ENCODE results near the gene ANKRD28. TPM values are rescaled to one million over a fixed set of nuclear protein-coding genes. Genes with fewer than 3 reads are reported as not detected.
"Not testable (repeated sequence)": the region's sequence is repeated elsewhere in the genome, so short reads cannot be mapped to it uniquely, and the experiment has no call there.

Gene ANKRD28
- total RNA-seq, 1 donor from 2014 or later = 60.6 TPM

DNA sequence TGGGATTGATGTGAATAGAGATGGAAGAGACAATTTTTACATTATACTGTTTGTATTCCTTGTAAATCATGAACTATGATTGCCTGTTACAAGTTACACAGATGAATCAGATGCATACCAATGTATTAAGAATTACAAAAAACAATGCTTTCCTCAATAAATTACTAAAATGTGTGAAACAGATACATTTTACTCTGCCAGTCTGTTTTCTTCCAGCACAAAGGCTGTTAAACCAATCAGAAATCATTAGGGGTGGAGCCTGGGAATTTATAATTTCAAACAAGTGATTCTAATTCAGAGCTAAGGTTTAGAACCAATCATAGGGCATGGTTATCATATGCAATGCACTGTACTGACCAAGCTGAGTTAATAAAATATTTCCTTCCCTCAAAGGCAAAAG lies 21.8 kb upstream of the ANKRD28 start:
- FAIRE-seq = no peak

DNA sequence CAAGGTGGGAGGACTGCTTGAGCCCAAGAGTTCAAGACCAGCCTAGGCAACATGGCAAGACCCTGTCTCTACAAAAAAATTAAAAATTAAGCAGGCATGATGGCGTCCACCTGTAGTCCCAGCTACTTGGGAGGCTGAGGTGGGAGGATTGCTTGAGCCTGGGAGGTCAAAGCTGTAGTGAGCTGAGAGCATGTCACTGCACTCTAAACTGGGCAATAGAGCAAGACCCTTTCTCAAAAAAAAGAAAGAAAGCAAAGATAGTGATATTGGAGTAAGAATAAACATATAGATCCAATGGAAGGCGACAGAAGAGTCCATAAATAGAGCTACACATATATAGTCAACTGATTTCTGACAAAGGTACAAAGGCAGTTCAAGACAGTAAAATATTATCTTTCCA lies 21.3 kb upstream of the ANKRD28 start:
- Histone ChIP-seq H3K4me3 (ENCODE audit: low read depth, low read length) (no peak overlapping the region), H3K36me3 (ENCODE audit: control insufficient read depth, insufficient read depth, low read length) (no peaks in the 10 kb centered on the region), H3K27me3 (ENCODE audit: control insufficient read depth, insufficient read depth, low read length) (no peaks in the 10 kb centered on the region)
- TF ChIP-seq, protein P1, sequence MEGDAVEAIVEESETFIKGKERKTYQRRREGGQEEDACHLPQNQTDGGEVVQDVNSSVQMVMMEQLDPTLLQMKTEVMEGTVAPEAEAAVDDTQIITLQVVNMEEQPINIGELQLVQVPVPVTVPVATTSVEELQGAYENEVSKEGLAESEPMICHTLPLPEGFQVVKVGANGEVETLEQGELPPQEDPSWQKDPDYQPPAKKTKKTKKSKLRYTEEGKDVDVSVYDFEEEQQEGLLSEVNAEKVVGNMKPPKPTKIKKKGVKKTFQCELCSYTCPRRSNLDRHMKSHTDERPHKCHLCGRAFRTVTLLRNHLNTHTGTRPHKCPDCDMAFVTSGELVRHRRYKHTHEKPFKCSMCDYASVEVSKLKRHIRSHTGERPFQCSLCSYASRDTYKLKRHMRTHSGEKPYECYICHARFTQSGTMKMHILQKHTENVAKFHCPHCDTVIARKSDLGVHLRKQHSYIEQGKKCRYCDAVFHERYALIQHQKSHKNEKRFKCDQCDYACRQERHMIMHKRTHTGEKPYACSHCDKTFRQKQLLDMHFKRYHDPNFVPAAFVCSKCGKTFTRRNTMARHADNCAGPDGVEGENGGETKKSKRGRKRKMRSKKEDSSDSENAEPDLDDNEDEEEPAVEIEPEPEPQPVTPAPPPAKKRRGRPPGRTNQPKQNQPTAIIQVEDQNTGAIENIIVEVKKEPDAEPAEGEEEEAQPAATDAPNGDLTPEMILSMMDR (IDR thresholded peaks at IDR 0.05; ENCODE audit: insufficient read depth, low read length, severe bottlenecking) = no peak
- FAIRE-seq (no peak), DNase-seq (ENCODE audit: low read depth) (no peak)

More for the DNA sequence above, 21.8 kb upstream of the ANKRD28 start:
- Histone ChIP-seq H3K36me3 (ENCODE audit: control insufficient read depth, insufficient read depth, low read length) (no peaks in the 10 kb centered on the region), H3K4me3 (ENCODE audit: low read depth, low read length) (no peak overlapping the region), H3K27me3 (ENCODE audit: control insufficient read depth, insufficient read depth, low read length) (no peaks in the 10 kb centered on the region)
- TF ChIP-seq, protein P1 (IDR thresholded peaks at IDR 0.05; ENCODE audit: insufficient read depth, low read length, severe bottlenecking) = no peak
- DNase-seq (ENCODE audit: low read depth) = no peak

DNA sequence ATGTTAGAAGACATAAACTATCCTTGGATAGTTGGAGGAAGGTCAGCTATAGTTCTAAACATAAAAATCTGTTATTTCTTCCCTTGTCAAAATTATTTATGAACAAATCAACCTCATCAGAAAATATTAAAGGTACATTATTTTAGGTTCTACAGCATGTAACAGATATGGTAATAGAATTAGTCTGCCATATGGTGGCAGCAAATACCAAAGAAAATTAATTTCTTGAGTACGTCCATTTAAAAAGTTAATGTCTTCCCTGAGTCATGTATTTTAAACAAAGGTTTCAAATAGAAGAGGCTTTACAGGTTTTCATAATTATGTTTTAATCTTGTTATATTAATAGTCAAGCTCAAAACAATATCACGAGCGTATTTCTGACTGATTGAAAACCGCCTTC lies 17.9 kb upstream of the ANKRD28 start:
- Histone ChIP-seq H3K4me3 (ENCODE audit: low read depth, low read length) (no peak overlapping the region), H3K27me3 (ENCODE audit: control insufficient read depth, insufficient read depth, low read length) (no peaks in the 10 kb centered on the region), H3K36me3 (ENCODE audit: control insufficient read depth, insufficient read depth, low read length) (no peaks in the 10 kb centered on the region)
- TF ChIP-seq, protein P1 (IDR thresholded peaks at IDR 0.05; ENCODE audit: insufficient read depth, low read length, severe bottlenecking) = no peak
- FAIRE-seq = no peak
- DNase-seq (ENCODE audit: low read depth) = peak; percentile 72

- DNase-seq (ENCODE audit: low read depth); H3K4me3 ChIP-seq (ENCODE audit: low read depth, low read length); FAIRE-seq; H3K27me3 ChIP-seq (ENCODE audit: control insufficient read depth, insufficient read depth, low read length); H3K36me3 ChIP-seq (ENCODE audit: control insufficient read depth, insufficient read depth, low read length): not testable (repeated sequence)
Measured at GRCh38 chr3:15813079-15813478, 15.3 kb upstream of the ANKRD28 start.

GRCh38 chr3:15812183-15812582 lies 14.4 kb upstream of the ANKRD28 start:
- DNase-seq (ENCODE audit: low read depth) (peak; percentile 43), FAIRE-seq (no peak)
- Histone ChIP-seq H3K36me3 (ENCODE audit: control insufficient read depth, insufficient read depth, low read length) (no peaks in the 10 kb centered on the region), H3K27me3 (ENCODE audit: control insufficient read depth, insufficient read depth, low read length) (no peaks in the 10 kb centered on the region), H3K4me3 (ENCODE audit: low read depth, low read length) (no peak overlapping the region)
- TF ChIP-seq, protein P1 (IDR thresholded peaks at IDR 0.05; ENCODE audit: insufficient read depth, low read length, severe bottlenecking) = no peak

GRCh38 chr3:15810702-15811101 lies 12.9 kb upstream of the ANKRD28 start:
- Histone ChIP-seq H3K27me3 (ENCODE audit: control insufficient read depth, insufficient read depth, low read length) (no peaks in the 10 kb centered on the region), H3K36me3 (ENCODE audit: control insufficient read depth, insufficient read depth, low read length) (no peaks in the 10 kb centered on the region), H3K4me3 (ENCODE audit: low read depth, low read length) (no peak overlapping the region)
- FAIRE-seq = no peak
- no peak for DNase-seq (ENCODE audit: low read depth)
- TF ChIP-seq, protein P1 (IDR thresholded peaks at IDR 0.05; ENCODE audit: insufficient read depth, low read length, severe bottlenecking) = no peak

All from bronchial epithelial cell (primary cell).